HG02870 (cell line): ENCODE results near the gene MYH15.
A peak's percentile ranks its signal among the peaks of the same experiment; 100 is the strongest.
"Not testable (repeated sequence)": the region's sequence is repeated elsewhere in the genome, so short reads cannot be mapped to it uniquely, and the experiment has no call there.

Source experiments
- ATAC-seq: cut with Tn5 transposase; IDR thresholded peaks from one replicate; pipeline ENCODE4 v1.9.1; 2021; ENCODE audit warnings: mild to moderate bottlenecking, moderate library complexity; ENCODE audit not compliant: unreplicated experiment

MYH15 gene

GRCh38 chr3:108393128-108393900 lies 117.1 kb downstream of the MYH15 start:
- no peak for ATAC-seq

GRCh38 chr3:108391917-108392593 lies 118.3 kb downstream of the MYH15 start:
- ATAC-seq, result no peak

GRCh38 chr3:108389372-108389771 lies 121.0 kb downstream of the MYH15 start:
- no peak for ATAC-seq

- ATAC-seq, result peak; percentile 64
These were observed 122.0 kb downstream of the MYH15 start for GRCh38 chr3:108388136-108389132.

GRCh38 chr3:108387063-108387462 lies 123.3 kb downstream of the MYH15 start:
- ATAC-seq, result no peak

- ATAC-seq, result no peak
These were observed 127.1 kb downstream of the MYH15 start for GRCh38 chr3:108383306-108383705.

GRCh38 chr3:108381529-108382140 lies 128.8 kb downstream of the MYH15 start:
- no peak for ATAC-seq

- ATAC-seq, result no peak
These were observed 130.1 kb downstream of the MYH15 start for GRCh38 chr3:108380128-108380795.

GRCh38 chr3:108378952-108379342 lies 131.4 kb downstream of the MYH15 start:
- not testable (repeated sequence) for ATAC-seq

- no peak for ATAC-seq
These were observed 132.0 kb downstream of the MYH15 start for GRCh38 chr3:108378153-108378951.

GRCh38 chr3:108377384-108377783 lies 133.0 kb downstream of the MYH15 start:
- no peak for ATAC-seq

GRCh38 chr3:108376026-108376425 lies 134.4 kb downstream of the MYH15 start:
- ATAC-seq, result no peak

- no peak for ATAC-seq
These were observed 151.4 kb downstream of the MYH15 start for GRCh38 chr3:108359011-108359410.

GRCh38 chr3:108357042-108357441 lies 153.4 kb downstream of the MYH15 start:
- no peak for ATAC-seq

GRCh38 chr3:108354562-108354961 lies 155.8 kb downstream of the MYH15 start:
- no peak for ATAC-seq

- ATAC-seq, result no peak
These were observed 158.2 kb downstream of the MYH15 start for GRCh38 chr3:108352176-108352575.

GRCh38 chr3:108346301-108347227 lies 163.8 kb downstream of the MYH15 start:
- ATAC-seq, result no peak

- ATAC-seq, result no peak
These were observed 164.7 kb downstream of the MYH15 start for GRCh38 chr3:108345492-108346205.
